HepG2 (cell line): ENCODE data around the gene TRIM2. TPM values are rescaled to one million over a fixed set of nuclear protein-coding genes. Genes with fewer than 3 reads are reported as not detected.

ENCODE experiments used
- ATAC-seq: fragments of 200-7000 bp; cut with Tn5 transposase; 3 replicates; pipeline ENCODE4 v1.9.1; 2020; ENCODE audit warnings: mild to moderate bottlenecking, moderate library complexity
- BruUV-seq: library from RNA; stranded (reverse); fragments of 400-500 nt; replicated peaks from 2 replicates; lab custom pipeline; 2021; lab: Mats Ljungman, UMichigan
- CTCF ChIA-PET: fragments of 300-600 bp; formaldehyde crosslinking; extraction: SDS; loops from one replicate; lab custom pipeline; 2021; ENCODE audit warnings: low total read pairs, inconsistent platforms, low intra/inter-chr PET ratio; lab: Yijun Ruan, JAX
- POLR2A ChIA-PET: fragments of 350-600 bp; sonication (Branson Sonifier 250); formaldehyde crosslinking; loops from one replicate; lab custom pipeline; 2020; ENCODE audit warnings: antibody characterized with exemption, inconsistent platforms; lab: Yijun Ruan, JAX
- DNase-seq: peaks from one replicate; pipeline ENCODE4 v3.0.0-alpha.2; 2015; ENCODE audit warnings: low spot score
- FAIRE-seq: peaks from 3 replicates; lab custom pipeline; 2011; peaks lifted over from hg19 to GRCh38; lab: Jason Lieb, UNC
- H2AFZ ChIP-seq: one replicate; pipeline ENCODE4 v1.6.1; 2011; ENCODE audit warnings: low read length, inconsistent platforms
- H3K27ac ChIP-seq: fragments of 300-600 bp; 3 replicates; pipeline ENCODE4 v1.8.0; 2011; ENCODE audit warnings: mixed run types, mild to moderate bottlenecking, mixed read lengths, low read length, inconsistent platforms; ENCODE audit not compliant: insufficient read depth; ENCODE audit errors: extremely low read length
- H3K27me3 ChIP-seq, 2 experiments: fragments of 200-600 bp in 1 of 2; 2 replicates in 1 of 2; 3 replicates in 1 of 2; pipeline versions ENCODE4 v1.6.0 to v1.8.0; 2011; ENCODE audit warnings: low read length in 2 of 2, mild to moderate bottlenecking in 2 of 2, moderate library complexity in 2 of 2, inconsistent platforms in 1 of 2; ENCODE audit not compliant: insufficient read depth in 2 of 2, control insufficient read depth in 1 of 2
- H3K36me3 ChIP-seq, 2 experiments: fragments of 200-600 bp in 1 of 2; replicated peaks in 1 of 2; 2 replicates in 1 of 2; 3 replicates in 1 of 2; pipeline versions ENCODE4 v1.5.1 to v1.8.0; 2011; ENCODE audit warnings: low read length in 2 of 2, inconsistent platforms in 1 of 2; ENCODE audit not compliant: insufficient read depth in 2 of 2, control insufficient read depth in 1 of 2
- H3K4me1 ChIP-seq: 2 replicates; pipeline ENCODE4 v1.5.1; 2012; ENCODE audit warnings: low read length, inconsistent platforms; ENCODE audit not compliant: insufficient read depth
- H3K4me2 ChIP-seq: 2 replicates; pipeline ENCODE4 v1.6.0; 2011; ENCODE audit warnings: low read depth, low read length, inconsistent platforms
- H3K4me3 ChIP-seq, 3 experiments: fragments of 200-600 bp in 1 of 3; sonication (generic), shearing (Covaris generic) in 1 of 3; replicated peaks in 1 of 3; 2 replicates each; pipeline ENCODE4 v1.5.1; 2011 to 2016; ENCODE audit warnings: low read length in 3 of 3, inconsistent platforms in 2 of 3, low read depth in 2 of 3, mild to moderate bottlenecking in 2 of 3, control low read depth in 1 of 3, mixed read lengths in 1 of 3; ENCODE audit not compliant: insufficient read depth in 1 of 3
- H3K79me2 ChIP-seq: one replicate; pipeline ENCODE4 v1.6.1; 2011; ENCODE audit warnings: low read length, inconsistent platforms; ENCODE audit not compliant: insufficient read depth
- H3K9ac ChIP-seq: 2 replicates; pipeline ENCODE4 v1.6.0; 2011; ENCODE audit warnings: mild to moderate bottlenecking, low read depth, low read length, inconsistent platforms; ENCODE audit not compliant: insufficient read depth
- H3K9me3 ChIP-seq: 2 replicates; pipeline ENCODE4 v1.5.1; 2012; ENCODE audit warnings: mild to moderate bottlenecking, low read length
- H4K20me1 ChIP-seq: 2 replicates; pipeline ENCODE4 v1.6.0; 2011; ENCODE audit warnings: inconsistent platforms, mild to moderate bottlenecking, low read length, moderate library complexity; ENCODE audit not compliant: insufficient read depth
- CCDC6 ChIP-seq: sonication (generic); formaldehyde crosslinking; IDR thresholded peaks from 2 replicates; pipeline ENCODE4 v1.8.1; 2022; ENCODE audit warnings: mild to moderate bottlenecking, missing genetic modification reagents, moderate library complexity
- MAFF ChIP-seq: IDR thresholded peaks from 2 replicates; pipeline ENCODE4 v1.6.1; 2011; ENCODE audit warnings: low read depth, low read length, improper control_type of control experiment
- MAFK ChIP-seq, 2 experiments: IDR thresholded peaks in 1 of 2; conservative IDR thresholded peaks in 1 of 2; 2 replicates each; pipeline ENCODE4 v1.6.1; 2011; ENCODE audit warnings: improper control_type of control experiment in 2 of 2, low read length in 2 of 2
- MYNN ChIP-seq: sonication (generic); formaldehyde crosslinking; IDR thresholded peaks from 2 replicates; pipeline ENCODE4 v1.4.0; 2020; ENCODE audit warnings: mild to moderate bottlenecking, low read depth, missing genetic modification reagents
- NR3C1 ChIP-seq: sonication (generic); formaldehyde crosslinking; IDR thresholded peaks from 2 replicates; pipeline ENCODE4 v1.4.0; 2020; ENCODE audit warnings: missing genetic modification reagents
- RARG ChIP-seq: sonication (generic); formaldehyde crosslinking; IDR thresholded peaks from 2 replicates; pipeline ENCODE4 v1.4.0; 2020; ENCODE audit warnings: low read depth, mild to moderate bottlenecking, missing genetic modification reagents
- ZBTB39 ChIP-seq: sonication (generic); formaldehyde crosslinking; IDR thresholded peaks from 2 replicates; pipeline ENCODE4 v1.5.0; 2020; ENCODE audit warnings: missing genetic modification reagents
- ZNF510 ChIP-seq: sonication (generic); formaldehyde crosslinking; IDR thresholded peaks from 2 replicates; pipeline ENCODE4 v1.4.0; 2020; ENCODE audit warnings: low read depth, mild to moderate bottlenecking, missing genetic modification reagents
- ZNF552 ChIP-seq: sonication (generic); formaldehyde crosslinking; IDR thresholded peaks from 2 replicates; pipeline ENCODE4 v1.9.0; 2022; ENCODE audit warnings: missing genetic modification reagents, mild to moderate bottlenecking, borderline replicate concordance
- WGBS: methylation state at CpG from one replicate; pipeline ENCODE4 v1.1.6; 2017; ENCODE audit warnings: low lambda C conversion rate; 5-methylcytosine and 5-hydroxymethylcytosine counted together
- in situ Hi-C: cut with HindIII; loops from 2 replicates; pipeline ENCODE4 v1.10.0; 2017; ENCODE audit warnings: low pct_unique_long_range_greater_than_20kb; ENCODE audit not compliant: extremely low pct_ligation_motif_present
- intact Hi-C: fragments of 100-400 bp; cut with micrococcal nuclease; formaldehyde crosslinking; loops from one replicate; pipeline ENCODE4 v1.10.0; 2022; ENCODE audit not compliant: unreplicated experiment
- polyA plus RNA-seq, 8 experiments: library from polyadenylated mRNA; depleted of rRNA in 3 of 8; stranded (reverse) in 7 of 8; unstranded in 1 of 8; fragments of >200 nt; fragmentation: Illumina TruSeq in 4 of 8; extraction: Trizol in 4 of 8; gene quantifications; 2 replicates each; pipeline versions ENCODE4 v1.2.1 to v1.2.3, GENCODE V29; 2011 to 2016; ENCODE audit warnings: low read depth in 4 of 8, missing spikeins in 1 of 8, mixed read lengths in 1 of 8; ENCODE audit not compliant: insufficient read depth in 1 of 8
- total RNA-seq, 5 experiments: library from RNA; depleted of rRNA; stranded (reverse); fragments of >200 nt; fragmentation: Illumina TruSeq; extraction: Trizol; gene quantifications; 2 replicates each; pipeline ENCODE4 v1.2.3, GENCODE V29; 2016; ENCODE audit warnings: low read depth in 1 of 5
- TF ChIP-seq, protein P1 (sequence below): fragments of 450-650 bp; IDR thresholded peaks from 2 replicates; pipeline ENCODE4 v1.6.1; 2017; ENCODE audit warnings: mild to moderate bottlenecking
- TF ChIP-seq, protein P2 (sequence below): sonication (generic); formaldehyde crosslinking; IDR thresholded peaks from 2 replicates; pipeline ENCODE4 v1.4.0; 2020; ENCODE audit warnings: missing genetic modification reagents

The TRIM2 gene
- total and polyA plus RNA-seq, 2 of the 13 experiments (the other 11 are each of a cell fraction or from before 2014, with no cell fraction given) = 2.1 to 4.2 TPM

- ChIA-PET POLR2A (no interaction called here), CTCF (no interaction called here)
- no peaks in the 10 kb centered on the region for H3K4me1 ChIP-seq
- no peaks in the 10 kb centered on the region for H3K9me3 ChIP-seq
- no peak overlapping the region for H3K4me2 ChIP-seq
- no peak for FAIRE-seq
- H4K20me1 ChIP-seq = no peaks in the 10 kb centered on the region
- H3K27me3 ChIP-seq = no peaks in the 10 kb centered on the region
- H3K27ac ChIP-seq = no peak overlapping the region
- intact Hi-C loops = no loop called here
- no peak overlapping the region for H3K4me3 ChIP-seq
- no TSS peak for BruUV-seq
- no peak overlapping the region for H2AFZ ChIP-seq
- in situ Hi-C loops = no loop called here
- TF ChIP-seq MAFK (conservative IDR thresholded peaks at IDR 0.05 in 1 of 2, IDR thresholded peaks at IDR 0.05 in 1 of 2; ENCODE audit: low read length in 2 of 2) = peak in 1 of 2 experiments; percentile 61; a peak in 2 of 4 replicates
- TF ChIP-seq MAFF = 0 out of 2 replicates have a peak, but pooled peaks have one; percentile 23
- TF ChIP-seq, protein P1, sequence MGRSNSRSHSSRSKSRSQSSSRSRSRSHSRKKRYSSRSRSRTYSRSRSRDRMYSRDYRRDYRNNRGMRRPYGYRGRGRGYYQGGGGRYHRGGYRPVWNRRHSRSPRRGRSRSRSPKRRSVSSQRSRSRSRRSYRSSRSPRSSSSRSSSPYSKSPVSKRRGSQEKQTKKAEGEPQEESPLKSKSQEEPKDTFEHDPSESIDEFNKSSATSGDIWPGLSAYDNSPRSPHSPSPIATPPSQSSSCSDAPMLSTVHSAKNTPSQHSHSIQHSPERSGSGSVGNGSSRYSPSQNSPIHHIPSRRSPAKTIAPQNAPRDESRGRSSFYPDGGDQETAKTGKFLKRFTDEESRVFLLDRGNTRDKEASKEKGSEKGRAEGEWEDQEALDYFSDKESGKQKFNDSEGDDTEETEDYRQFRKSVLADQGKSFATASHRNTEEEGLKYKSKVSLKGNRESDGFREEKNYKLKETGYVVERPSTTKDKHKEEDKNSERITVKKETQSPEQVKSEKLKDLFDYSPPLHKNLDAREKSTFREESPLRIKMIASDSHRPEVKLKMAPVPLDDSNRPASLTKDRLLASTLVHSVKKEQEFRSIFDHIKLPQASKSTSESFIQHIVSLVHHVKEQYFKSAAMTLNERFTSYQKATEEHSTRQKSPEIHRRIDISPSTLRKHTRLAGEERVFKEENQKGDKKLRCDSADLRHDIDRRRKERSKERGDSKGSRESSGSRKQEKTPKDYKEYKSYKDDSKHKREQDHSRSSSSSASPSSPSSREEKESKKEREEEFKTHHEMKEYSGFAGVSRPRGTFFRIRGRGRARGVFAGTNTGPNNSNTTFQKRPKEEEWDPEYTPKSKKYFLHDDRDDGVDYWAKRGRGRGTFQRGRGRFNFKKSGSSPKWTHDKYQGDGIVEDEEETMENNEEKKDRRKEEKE = no peak
- TF ChIP-seq, all 625 proteins: peak for 2
- Histone ChIP-seq H3K79me2 (no peaks in the 10 kb centered on the region), H3K36me3 (no peaks in the 10 kb centered on the region), H3K9ac (no peak overlapping the region)
- ATAC-seq = no peak
- WGBS = 91% methylated on average over 13 of the region's 13 CpGs
- DNase-seq = no peak
Observed at GRCh38 chr4:153275380-153276276, 71.4 kb downstream of the TRIM2 start.

- Histone ChIP-seq H3K4me2 (no peak overlapping the region), H3K9me3 (no peaks in the 10 kb centered on the region), H3K27me3 (no peaks in the 10 kb centered on the region), H3K79me2 (no peaks in the 10 kb centered on the region), H3K9ac (no peak overlapping the region), H4K20me1 (no peaks in the 10 kb centered on the region), H3K36me3 (no peaks in the 10 kb centered on the region), H3K27ac (no peak overlapping the region), H3K4me3 (no peak overlapping the region), H3K4me1 (no peaks in the 10 kb centered on the region), H2AFZ (no peak overlapping the region)
- BruUV-seq = no TSS peak
- ChIA-PET POLR2A (no interaction called here), CTCF (no interaction called here)
- intact Hi-C loops = no loop called here
- ATAC-seq (no peak), DNase-seq (no peak), FAIRE-seq (no peak)
- in situ Hi-C loops = no loop called here
- 87% methylated on average over 3 of the region's 3 CpGs for WGBS
- TF ChIP-seq ZNF552 (CRISPR knock-in tag) (no peak), ZNF510 (CRISPR knock-in tag) (no peak), CCDC6 (no peak), NR3C1 (CRISPR knock-in tag) (no peak), ZBTB39 (CRISPR knock-in tag) (no peak), MYNN (CRISPR knock-in tag) (no peak), RARG (CRISPR knock-in tag) (no peak)
- TF ChIP-seq, protein P2, sequence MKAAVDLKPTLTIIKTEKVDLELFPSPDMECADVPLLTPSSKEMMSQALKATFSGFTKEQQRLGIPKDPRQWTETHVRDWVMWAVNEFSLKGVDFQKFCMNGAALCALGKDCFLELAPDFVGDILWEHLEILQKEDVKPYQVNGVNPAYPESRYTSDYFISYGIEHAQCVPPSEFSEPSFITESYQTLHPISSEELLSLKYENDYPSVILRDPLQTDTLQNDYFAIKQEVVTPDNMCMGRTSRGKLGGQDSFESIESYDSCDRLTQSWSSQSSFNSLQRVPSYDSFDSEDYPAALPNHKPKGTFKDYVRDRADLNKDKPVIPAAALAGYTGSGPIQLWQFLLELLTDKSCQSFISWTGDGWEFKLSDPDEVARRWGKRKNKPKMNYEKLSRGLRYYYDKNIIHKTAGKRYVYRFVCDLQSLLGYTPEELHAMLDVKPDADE = no peak
Observed at GRCh38 chr4:153276971-153277370, 72.7 kb downstream of the TRIM2 start.
